Measurements from ENCODE around the gene MED12L. TPM values are rescaled to one million over a fixed set of nuclear protein-coding genes. Genes with fewer than 3 reads are reported as not detected.

MED12L gene
- total and polyA plus RNA-seq, 2 donors (not counting 1 experiment from before 2014, with no cell fraction given): 0.94 to 4.3 TPM

DNA sequence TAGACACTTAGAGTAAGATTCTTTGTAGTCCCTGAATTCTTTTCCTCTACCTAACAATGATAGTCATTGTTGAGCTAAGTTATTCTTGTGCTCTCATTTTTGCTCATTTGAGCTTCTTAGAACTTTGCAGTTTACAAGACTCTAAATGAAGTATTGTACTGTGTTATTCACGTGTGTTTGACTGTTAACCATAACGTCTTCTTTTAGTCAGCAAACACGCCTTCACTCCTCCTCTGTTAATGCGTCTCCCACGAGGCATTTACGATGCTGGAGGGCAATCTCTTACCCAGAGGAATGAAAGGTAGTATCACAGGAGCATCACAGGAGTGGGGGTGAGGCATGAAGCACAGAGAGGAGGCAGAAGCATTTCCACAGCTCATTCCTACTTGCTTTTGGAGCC, 207.7 kb downstream of the MED12L start:
- no peak for DNase-seq (ENCODE audit: low read depth in 2 of 2)
- H3K4me3 ChIP-seq (replicated peaks in 1 of 4; ENCODE audit: control extremely low read depth in 1 of 4, insufficient read depth in 1 of 4, low read depth in 3 of 4, low read length in 4 of 4): no peak overlapping the region
- H3K27ac ChIP-seq (ENCODE audit: insufficient read depth, low read length): no peak overlapping the region
- no peak overlapping the region for H3K4me2 ChIP-seq (ENCODE audit: extremely low read depth, insufficient read depth, low read length)
- no peaks in the 10 kb centered on the region for H3K79me2 ChIP-seq (ENCODE audit: control insufficient read depth, insufficient read depth, low read length)
- no peaks in the 10 kb centered on the region for H3K27me3 ChIP-seq (ENCODE audit: control insufficient read depth, insufficient read depth, low read length)
- TF ChIP-seq, protein P1, sequence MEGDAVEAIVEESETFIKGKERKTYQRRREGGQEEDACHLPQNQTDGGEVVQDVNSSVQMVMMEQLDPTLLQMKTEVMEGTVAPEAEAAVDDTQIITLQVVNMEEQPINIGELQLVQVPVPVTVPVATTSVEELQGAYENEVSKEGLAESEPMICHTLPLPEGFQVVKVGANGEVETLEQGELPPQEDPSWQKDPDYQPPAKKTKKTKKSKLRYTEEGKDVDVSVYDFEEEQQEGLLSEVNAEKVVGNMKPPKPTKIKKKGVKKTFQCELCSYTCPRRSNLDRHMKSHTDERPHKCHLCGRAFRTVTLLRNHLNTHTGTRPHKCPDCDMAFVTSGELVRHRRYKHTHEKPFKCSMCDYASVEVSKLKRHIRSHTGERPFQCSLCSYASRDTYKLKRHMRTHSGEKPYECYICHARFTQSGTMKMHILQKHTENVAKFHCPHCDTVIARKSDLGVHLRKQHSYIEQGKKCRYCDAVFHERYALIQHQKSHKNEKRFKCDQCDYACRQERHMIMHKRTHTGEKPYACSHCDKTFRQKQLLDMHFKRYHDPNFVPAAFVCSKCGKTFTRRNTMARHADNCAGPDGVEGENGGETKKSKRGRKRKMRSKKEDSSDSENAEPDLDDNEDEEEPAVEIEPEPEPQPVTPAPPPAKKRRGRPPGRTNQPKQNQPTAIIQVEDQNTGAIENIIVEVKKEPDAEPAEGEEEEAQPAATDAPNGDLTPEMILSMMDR (conservative IDR thresholded peaks at IDR 0.05 in 1 of 2, IDR thresholded peaks at IDR 0.05 in 1 of 2; ENCODE audit: low read depth in 1 of 2, low read length in 2 of 2): no peak
- no peak for TF ChIP-seq EZH2 (IDR thresholded peaks at IDR 0.05; ENCODE audit: low read length, missing control alignments)
- no peaks in the 10 kb centered on the region for H3K4me1 ChIP-seq (ENCODE audit: control insufficient read depth, extremely low read depth, insufficient read depth, low read length)
- no peaks in the 10 kb centered on the region for H3K9me3 ChIP-seq (ENCODE audit: control insufficient read depth, insufficient read depth, low read depth, low read length)
- H3K9ac ChIP-seq (ENCODE audit: insufficient read depth, low read length): no peak overlapping the region
- H2AFZ ChIP-seq (ENCODE audit: low read length): no peak overlapping the region
- H3K36me3 ChIP-seq (ENCODE audit: control insufficient read depth, insufficient read depth, low read length): no peaks in the 10 kb centered on the region
- no peaks in the 10 kb centered on the region for H4K20me1 ChIP-seq (ENCODE audit: control insufficient read depth, extremely low read depth, insufficient read depth, low read length)

- TF ChIP-seq, protein P1 (conservative IDR thresholded peaks at IDR 0.05 in 1 of 2, IDR thresholded peaks at IDR 0.05 in 1 of 2; ENCODE audit: low read depth in 1 of 2, low read length in 2 of 2): no peak
- no peak for TF ChIP-seq EZH2 (IDR thresholded peaks at IDR 0.05; ENCODE audit: low read length, missing control alignments)
- Histone ChIP-seq H3K36me3 (ENCODE audit: control insufficient read depth, insufficient read depth, low read length) (no peaks in the 10 kb centered on the region), H3K4me2 (ENCODE audit: extremely low read depth, insufficient read depth, low read length) (no peak overlapping the region), H3K27me3 (ENCODE audit: control insufficient read depth, insufficient read depth, low read length) (no peaks in the 10 kb centered on the region), H4K20me1 (ENCODE audit: control insufficient read depth, extremely low read depth, insufficient read depth, low read length) (no peaks in the 10 kb centered on the region), H2AFZ (ENCODE audit: low read length) (no peak overlapping the region), H3K4me1 (ENCODE audit: control insufficient read depth, extremely low read depth, insufficient read depth, low read length) (peaks cover 4% of the 10 kb centered on the region), H3K79me2 (ENCODE audit: control insufficient read depth, insufficient read depth, low read length) (no peaks in the 10 kb centered on the region), H3K9me3 (ENCODE audit: control insufficient read depth, insufficient read depth, low read depth, low read length) (no peaks in the 10 kb centered on the region), H3K27ac (ENCODE audit: insufficient read depth, low read length) (no peak overlapping the region), H3K9ac (ENCODE audit: insufficient read depth, low read length) (no peak overlapping the region), H3K4me3 (replicated peaks in 1 of 4; ENCODE audit: control extremely low read depth in 1 of 4, insufficient read depth in 1 of 4, low read depth in 3 of 4, low read length in 4 of 4) (no peak overlapping the region)
- no peak for DNase-seq (ENCODE audit: low read depth in 2 of 2)
Observed at GRCh38 chr3:151296226-151296625, 210.8 kb downstream of the MED12L start.

GRCh38 chr3:151297429-151297828, 212.0 kb downstream of the MED12L start:
- H4K20me1 ChIP-seq (ENCODE audit: control insufficient read depth, extremely low read depth, insufficient read depth, low read length): no peaks in the 10 kb centered on the region
- no peak overlapping the region for H3K4me3 ChIP-seq (replicated peaks in 1 of 4; ENCODE audit: control extremely low read depth in 1 of 4, insufficient read depth in 1 of 4, low read depth in 3 of 4, low read length in 4 of 4)
- H3K79me2 ChIP-seq (ENCODE audit: control insufficient read depth, insufficient read depth, low read length): no peaks in the 10 kb centered on the region
- H3K27ac ChIP-seq (ENCODE audit: insufficient read depth, low read length): no peak overlapping the region
- H3K36me3 ChIP-seq (ENCODE audit: control insufficient read depth, insufficient read depth, low read length): no peaks in the 10 kb centered on the region
- H3K27me3 ChIP-seq (ENCODE audit: control insufficient read depth, insufficient read depth, low read length): no peaks in the 10 kb centered on the region
- H3K4me1 ChIP-seq (ENCODE audit: control insufficient read depth, extremely low read depth, insufficient read depth, low read length): peaks cover 6% of the 10 kb centered on the region
- no peak overlapping the region for H3K9ac ChIP-seq (ENCODE audit: insufficient read depth, low read length)
- no peaks in the 10 kb centered on the region for H3K9me3 ChIP-seq (ENCODE audit: control insufficient read depth, insufficient read depth, low read depth, low read length)
- no peak overlapping the region for H2AFZ ChIP-seq (ENCODE audit: low read length)
- DNase-seq (ENCODE audit: low read depth in 2 of 2): no peak
- H3K4me2 ChIP-seq (ENCODE audit: extremely low read depth, insufficient read depth, low read length): no peak overlapping the region
- no peak for TF ChIP-seq EZH2 (IDR thresholded peaks at IDR 0.05; ENCODE audit: low read length, missing control alignments)
- TF ChIP-seq, protein P1 (conservative IDR thresholded peaks at IDR 0.05 in 1 of 2, IDR thresholded peaks at IDR 0.05 in 1 of 2; ENCODE audit: low read depth in 1 of 2, low read length in 2 of 2): no peak

Measured in fibroblast of lung (primary cell).